ENCODE measurements around the gene INTS7. TPM values are rescaled to one million over a fixed set of nuclear protein-coding genes. Genes with fewer than 3 reads are reported as not detected.

Gene INTS7, protein sequence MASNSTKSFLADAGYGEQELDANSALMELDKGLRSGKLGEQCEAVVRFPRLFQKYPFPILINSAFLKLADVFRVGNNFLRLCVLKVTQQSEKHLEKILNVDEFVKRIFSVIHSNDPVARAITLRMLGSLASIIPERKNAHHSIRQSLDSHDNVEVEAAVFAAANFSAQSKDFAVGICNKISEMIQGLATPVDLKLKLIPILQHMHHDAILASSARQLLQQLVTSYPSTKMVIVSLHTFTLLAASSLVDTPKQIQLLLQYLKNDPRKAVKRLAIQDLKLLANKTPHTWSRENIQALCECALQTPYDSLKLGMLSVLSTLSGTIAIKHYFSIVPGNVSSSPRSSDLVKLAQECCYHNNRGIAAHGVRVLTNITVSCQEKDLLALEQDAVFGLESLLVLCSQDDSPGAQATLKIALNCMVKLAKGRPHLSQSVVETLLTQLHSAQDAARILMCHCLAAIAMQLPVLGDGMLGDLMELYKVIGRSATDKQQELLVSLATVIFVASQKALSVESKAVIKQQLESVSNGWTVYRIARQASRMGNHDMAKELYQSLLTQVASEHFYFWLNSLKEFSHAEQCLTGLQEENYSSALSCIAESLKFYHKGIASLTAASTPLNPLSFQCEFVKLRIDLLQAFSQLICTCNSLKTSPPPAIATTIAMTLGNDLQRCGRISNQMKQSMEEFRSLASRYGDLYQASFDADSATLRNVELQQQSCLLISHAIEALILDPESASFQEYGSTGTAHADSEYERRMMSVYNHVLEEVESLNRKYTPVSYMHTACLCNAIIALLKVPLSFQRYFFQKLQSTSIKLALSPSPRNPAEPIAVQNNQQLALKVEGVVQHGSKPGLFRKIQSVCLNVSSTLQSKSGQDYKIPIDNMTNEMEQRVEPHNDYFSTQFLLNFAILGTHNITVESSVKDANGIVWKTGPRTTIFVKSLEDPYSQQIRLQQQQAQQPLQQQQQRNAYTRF
- total RNA-seq = 15.9 TPM
- long read RNA-seq, full-length matches to known transcripts = 13 of 19 reads
- long read RNA-seq, partial matches to known transcripts = 4 of 19 reads
- long read RNA-seq, other reads (novel, unspliced or antisense) = 2 of 19 reads

DNA sequence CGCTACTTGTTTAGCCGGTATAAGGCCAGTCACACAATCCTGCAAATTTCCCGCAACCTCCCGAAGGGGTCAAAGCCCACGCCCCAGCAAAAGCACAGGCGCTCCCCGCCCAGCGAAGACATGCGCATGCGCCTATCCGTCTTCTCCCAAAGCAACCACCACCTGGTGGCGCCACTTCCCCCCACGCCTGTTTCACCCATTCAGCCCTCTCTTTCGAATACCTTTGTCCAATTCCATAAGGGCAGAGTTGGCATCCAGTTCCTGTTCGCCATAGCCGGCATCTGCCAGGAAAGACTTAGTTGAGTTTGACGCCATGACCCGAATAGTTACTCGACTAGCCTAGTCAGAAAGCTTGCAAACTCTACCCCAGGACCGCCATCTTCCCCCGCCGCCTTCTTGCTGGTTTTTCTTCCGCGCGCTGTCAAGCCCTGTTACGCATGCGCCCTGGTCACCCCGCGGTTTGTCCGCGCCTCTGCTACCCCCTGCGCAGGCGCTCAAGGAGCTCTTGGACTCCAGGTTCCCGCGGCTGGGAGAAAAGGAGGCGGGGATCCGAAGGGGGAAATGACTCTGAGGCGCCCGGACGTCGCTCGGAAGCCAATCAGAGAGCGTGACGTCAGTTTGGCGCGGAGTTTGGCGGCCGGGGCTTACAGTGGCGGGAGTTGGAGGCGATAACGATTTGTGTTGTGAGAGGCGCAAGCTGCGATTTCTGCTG lies at the start of gene INTS7, which contains the start of gene DTL:
INTS7 (minus strand) TSS at position 435 of the 712 bp plus-strand sequence; CDS start at position 315, 120 bp downstream.
DTL (plus strand) TSS at position 626 of the 712 bp plus-strand sequence. CDS start 143 bp downstream, outside the sequence.
- TF ChIP-seq, protein P1, sequence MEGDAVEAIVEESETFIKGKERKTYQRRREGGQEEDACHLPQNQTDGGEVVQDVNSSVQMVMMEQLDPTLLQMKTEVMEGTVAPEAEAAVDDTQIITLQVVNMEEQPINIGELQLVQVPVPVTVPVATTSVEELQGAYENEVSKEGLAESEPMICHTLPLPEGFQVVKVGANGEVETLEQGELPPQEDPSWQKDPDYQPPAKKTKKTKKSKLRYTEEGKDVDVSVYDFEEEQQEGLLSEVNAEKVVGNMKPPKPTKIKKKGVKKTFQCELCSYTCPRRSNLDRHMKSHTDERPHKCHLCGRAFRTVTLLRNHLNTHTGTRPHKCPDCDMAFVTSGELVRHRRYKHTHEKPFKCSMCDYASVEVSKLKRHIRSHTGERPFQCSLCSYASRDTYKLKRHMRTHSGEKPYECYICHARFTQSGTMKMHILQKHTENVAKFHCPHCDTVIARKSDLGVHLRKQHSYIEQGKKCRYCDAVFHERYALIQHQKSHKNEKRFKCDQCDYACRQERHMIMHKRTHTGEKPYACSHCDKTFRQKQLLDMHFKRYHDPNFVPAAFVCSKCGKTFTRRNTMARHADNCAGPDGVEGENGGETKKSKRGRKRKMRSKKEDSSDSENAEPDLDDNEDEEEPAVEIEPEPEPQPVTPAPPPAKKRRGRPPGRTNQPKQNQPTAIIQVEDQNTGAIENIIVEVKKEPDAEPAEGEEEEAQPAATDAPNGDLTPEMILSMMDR (IDR thresholded peaks at IDR 0.05) = peak; percentile 95
- no peaks in the 10 kb centered on the region for H3K9me3 ChIP-seq
- H3K27ac ChIP-seq = peak within 1 kb of the TSS; percentile 84
- DNase-seq (peak; percentile 99), ATAC-seq (peak; percentile 97)
- intact Hi-C loops (cut with DNase I) = no loop called here
- H3K4me1 ChIP-seq = peaks cover 14% of the 10 kb centered on the region
- H3K4me3 ChIP-seq = peak within 1 kb of the TSS; percentile 68
- no peaks in the 10 kb centered on the region for H3K27me3 ChIP-seq
- no peaks in the 10 kb centered on the region for H3K36me3 ChIP-seq

DNA sequence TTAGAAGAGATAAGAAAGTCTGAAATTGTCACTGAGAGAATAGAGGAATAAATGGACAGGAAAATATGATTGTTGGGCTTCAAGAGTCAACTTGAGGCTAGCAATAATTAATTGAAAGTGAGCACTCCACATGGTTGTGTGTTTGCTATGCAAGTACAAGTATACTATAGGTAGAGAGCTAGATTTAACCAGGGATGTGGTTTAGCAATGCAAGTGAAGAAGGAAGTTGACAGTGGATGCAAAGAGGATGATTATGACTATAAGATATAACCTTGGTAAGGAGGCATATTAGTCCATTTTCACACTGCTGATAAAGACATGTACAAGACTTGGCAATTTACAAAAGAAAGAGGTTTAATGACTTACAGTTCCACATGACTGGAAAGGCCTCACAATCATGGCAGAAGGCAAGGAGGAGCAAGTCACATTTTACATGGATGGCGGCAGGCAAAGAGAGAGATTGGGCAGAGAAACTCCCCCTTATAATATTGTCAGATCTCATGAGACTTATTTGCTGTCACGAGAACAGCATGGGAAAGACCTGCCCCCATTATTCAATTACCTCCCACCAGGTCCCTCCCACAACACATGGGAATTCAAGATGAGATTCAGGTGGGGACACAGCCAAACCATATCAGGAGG lies 47.5 kb upstream of the INTS7 start:
- Histone ChIP-seq H3K4me3 (no peak overlapping the region), H3K4me1 (peaks cover 4% of the 10 kb centered on the region), H3K27ac (no peak overlapping the region), H3K36me3 (no peaks in the 10 kb centered on the region), H3K9me3 (no peaks in the 10 kb centered on the region), H3K27me3 (no peaks in the 10 kb centered on the region)
- ATAC-seq (no peak), DNase-seq (no peak)
- intact Hi-C loops (cut with DNase I) = no loop called here
- TF ChIP-seq, protein P1 (IDR thresholded peaks at IDR 0.05) = no peak

DNA sequence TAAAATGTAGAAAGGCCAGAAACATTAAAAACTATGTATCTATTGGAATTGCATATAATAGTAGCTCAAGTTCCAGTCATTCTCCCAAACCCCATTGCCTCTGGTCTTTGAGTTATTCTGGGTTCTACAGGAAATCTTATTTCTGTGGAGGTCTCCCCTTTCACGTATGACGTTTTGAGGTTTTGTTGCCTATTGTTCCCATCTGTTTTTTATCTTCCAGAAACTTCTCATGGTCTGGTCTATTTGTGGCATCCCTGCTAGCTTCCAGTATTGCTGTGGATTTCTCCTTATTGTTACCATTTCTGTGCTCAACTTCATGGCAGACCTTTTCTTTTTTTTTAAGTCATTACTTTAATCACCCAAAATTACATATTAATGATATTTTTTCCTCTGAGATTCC lies 43.5 kb upstream of the INTS7 start:
- no peaks in the 10 kb centered on the region for H3K9me3 ChIP-seq
- no peak for DNase-seq
- no peak overlapping the region for H3K27ac ChIP-seq
- no peaks in the 10 kb centered on the region for H3K27me3 ChIP-seq
- no peak for ATAC-seq
- intact Hi-C loops (cut with DNase I) = loop anchor here (10.0 kb wide), 1 partner anchor 216 kb away; no protein-coding TSS in a partner anchor
- no peak overlapping the region for H3K4me3 ChIP-seq
- no peaks in the 10 kb centered on the region for H3K36me3 ChIP-seq
- H3K4me1 ChIP-seq = no peaks in the 10 kb centered on the region
- TF ChIP-seq, protein P1 (IDR thresholded peaks at IDR 0.05) = no peak

DNA sequence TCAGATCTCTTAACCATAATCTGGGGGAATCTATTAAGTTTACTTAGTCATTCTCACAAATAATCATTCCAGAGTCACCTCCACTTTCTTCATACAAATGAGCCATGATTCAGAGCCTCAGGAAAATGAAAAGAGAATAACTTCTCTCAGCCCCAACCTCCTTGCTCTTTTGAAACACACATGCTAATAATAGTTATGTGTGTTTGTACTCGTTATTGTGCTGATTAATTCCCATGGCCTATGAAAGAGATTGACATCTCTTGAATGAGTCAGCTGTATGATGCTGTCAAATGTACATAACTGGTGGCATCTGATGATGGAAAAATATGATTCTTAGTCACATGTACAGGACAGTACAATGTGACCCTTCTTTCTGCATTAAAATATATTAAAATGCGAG lies 41.7 kb upstream of the INTS7 start:
- intact Hi-C loops (cut with DNase I) = loop anchor here (10.0 kb wide), 1 partner anchor 218 kb away; no protein-coding TSS in a partner anchor
- Histone ChIP-seq H3K4me1 (no peaks in the 10 kb centered on the region), H3K27ac (no peak overlapping the region), H3K36me3 (no peaks in the 10 kb centered on the region), H3K4me3 (no peak overlapping the region), H3K9me3 (no peaks in the 10 kb centered on the region), H3K27me3 (no peaks in the 10 kb centered on the region)
- TF ChIP-seq, protein P1 (IDR thresholded peaks at IDR 0.05) = no peak
- no peak for DNase-seq
- ATAC-seq = no peak

Measured in upper lobe of right lung (tissue), 1 donor.